GM23338 (cell line): ENCODE measurements around the gene GALE. TPM values are rescaled to one million over a fixed set of nuclear protein-coding genes. Genes with fewer than 3 reads are reported as not detected.

Source experiments
- ATAC-seq: fragments of 200-7000 bp; cut with Tn5 transposase; 3 replicates; pipeline ENCODE4 v1.9.1; 2020
- DNase-seq: peaks from one replicate; pipeline ENCODE4 v3.0.0-alpha.2; 2015; ENCODE audit warnings: low spot score
- H2AFZ ChIP-seq: fragments of 200-600 bp; sonication (generic); 2 replicates; pipeline ENCODE4 v1.8.0; 2016; ENCODE audit warnings: antibody characterized with exemption, mild to moderate bottlenecking, moderate library complexity
- H3F3A ChIP-seq: fragments of 200-600 bp; sonication (generic); replicated peaks from 2 replicates; pipeline ENCODE4 v1.8.0; 2017; ENCODE audit warnings: antibody characterized with exemption, mixed run types, low read depth
- H3K27ac ChIP-seq: fragments of 200-600 bp; sonication (generic); 2 replicates; pipeline ENCODE4 v1.6.1; 2016; ENCODE audit warnings: low read depth
- H3K27me3 ChIP-seq: fragments of 200-600 bp; sonication (generic); 2 replicates; pipeline ENCODE4 v1.8.0; 2016; ENCODE audit warnings: mild to moderate bottlenecking, mixed run types, moderate library complexity; ENCODE audit not compliant: insufficient read depth
- H3K36me3 ChIP-seq: fragments of 200-600 bp; sonication (generic); 2 replicates; pipeline ENCODE4 v1.8.0; 2016; ENCODE audit warnings: mild to moderate bottlenecking; ENCODE audit not compliant: insufficient read depth
- H3K4me1 ChIP-seq: fragments of 200-600 bp; sonication (generic); 2 replicates; pipeline ENCODE4 v1.8.0; 2016; ENCODE audit warnings: mild to moderate bottlenecking, moderate library complexity; ENCODE audit not compliant: insufficient read depth
- H3K4me2 ChIP-seq: fragments of 200-600 bp; sonication (generic); 2 replicates; pipeline ENCODE4 v1.7.1; 2017; ENCODE audit warnings: mixed run types
- H3K4me3 ChIP-seq: fragments of 200-600 bp; sonication (generic); 2 replicates; pipeline ENCODE4 v1.6.1; 2016; ENCODE audit warnings: mixed run types
- H3K79me2 ChIP-seq: fragments of 200-600 bp; sonication (generic); replicated peaks from 2 replicates; pipeline ENCODE4 v1.8.0; 2017; ENCODE audit warnings: mild to moderate bottlenecking; ENCODE audit not compliant: insufficient read depth
- H3K9me2 ChIP-seq: fragments of 200-600 bp; sonication (generic); 2 replicates; pipeline ENCODE4 v1.8.0; 2017; ENCODE audit not compliant: insufficient read depth
- H4K20me1 ChIP-seq: fragments of 200-600 bp; sonication (generic); replicated peaks from 2 replicates; pipeline ENCODE4 v1.8.0; 2017; ENCODE audit warnings: mild to moderate bottlenecking; ENCODE audit not compliant: insufficient read depth
- H3K27ac Mint-ChIP-seq: 2 replicates; pipeline ENCODE4 v1.8.0; 2020; ENCODE audit warnings: inconsistent platforms, mild to moderate bottlenecking, moderate library complexity, mixed read lengths
- H3K27me3 Mint-ChIP-seq: 3 replicates; pipeline ENCODE4 v1.8.0; 2022; ENCODE audit warnings: low read depth, mild to moderate bottlenecking, moderate library complexity, mixed read lengths, inconsistent platforms; ENCODE audit not compliant: insufficient read depth, poor library complexity
- H3K36me3 Mint-ChIP-seq: 3 replicates; pipeline ENCODE4 v1.8.0; 2021; ENCODE audit warnings: low read depth, mild to moderate bottlenecking, inconsistent platforms, moderate library complexity, mixed read lengths
- H3K4me1 Mint-ChIP-seq: 3 replicates; pipeline ENCODE4 v1.8.0; 2020; ENCODE audit warnings: mild to moderate bottlenecking, inconsistent platforms, mixed read lengths
- H3K4me3 Mint-ChIP-seq: 3 replicates; pipeline ENCODE4 v1.8.0; 2021; ENCODE audit warnings: moderate library complexity, mild to moderate bottlenecking, inconsistent platforms, mixed read lengths
- H3K9me3 Mint-ChIP-seq: 3 replicates; pipeline ENCODE4 v1.8.0; 2020; ENCODE audit warnings: moderate library complexity, mild to moderate bottlenecking, inconsistent platforms, mixed read lengths
- CREB1 ChIP-seq: fragments of 250-450 bp; sonication (Bioruptor Pico); IDR thresholded peaks from 2 replicates; pipeline ENCODE4 v1.5.0; 2020; ENCODE audit warnings: low read depth, mild to moderate bottlenecking, moderate library complexity
- NANOG ChIP-seq: IDR thresholded peaks from 2 replicates; pipeline ENCODE4 v1.6.1; 2016; ENCODE audit warnings: antibody characterized with exemption, borderline replicate concordance
- polyA plus RNA-seq: library from polyadenylated mRNA; unstranded; fragments of >200 nt; fragmentation: Nextera tagmentation; extraction: Ambion mirVana; gene quantifications from 2 replicates; pipeline ENCODE4 v1.2.1, GENCODE V29; 2016
- total RNA-seq: library from RNA; depleted of rRNA; stranded (reverse); fragments of >200 nt; shearing (Covaris generic); gene quantifications from 2 replicates; pipeline ENCODE4 v1.2.3, GENCODE V29; 2014
- TF ChIP-seq, protein P1 (sequence below): fragments of 250-450 bp; sonication (Bioruptor Pico); IDR thresholded peaks from 2 replicates; pipeline ENCODE4 v1.5.0; 2020; ENCODE audit warnings: mild to moderate bottlenecking, moderate library complexity
- TF ChIP-seq, protein P2 (sequence below), 2 experiments: fragments of 200-600 bp in 1 of 2; sonication (generic) in 1 of 2; conservative IDR thresholded peaks; 2 replicates each; pipeline versions ENCODE4 v1.5.1 to v1.6.1; 2016 to 2017; ENCODE audit warnings: antibody characterized with exemption in 2 of 2, low read depth in 2 of 2, mild to moderate bottlenecking in 2 of 2, moderate library complexity in 1 of 2
- TF ChIP-seq, protein P3 (sequence below): IDR thresholded peaks from one replicate; pipeline ENCODE4 v1.6.1; 2018; ENCODE audit warnings: antibody characterized with exemption; ENCODE audit not compliant: unreplicated experiment

GALE gene
- total and polyA plus RNA-seq, 2 experiments from 2014 or later = 28.1 to 31.7 TPM

DNA sequence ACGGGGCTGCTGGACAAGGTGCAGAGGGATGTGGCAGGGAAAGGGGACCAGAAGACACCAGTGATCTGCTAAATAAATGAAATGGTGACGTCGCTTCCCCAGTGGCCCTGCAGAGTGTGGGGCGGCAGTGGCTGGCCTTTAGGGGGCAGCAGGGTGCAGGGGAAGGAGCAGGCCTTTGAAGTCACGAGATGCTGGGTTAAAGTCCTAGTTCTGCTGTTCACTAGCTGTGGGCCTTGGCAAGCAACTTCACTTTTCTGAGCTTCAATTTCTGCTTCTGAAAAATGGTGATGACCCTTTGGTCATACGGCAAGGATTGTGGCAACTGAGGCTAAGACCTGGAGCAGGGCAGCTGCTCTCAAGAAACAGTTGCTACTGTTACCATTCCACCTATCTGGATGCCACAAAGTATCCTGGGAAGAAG, 9.2 kb upstream of the GALE start:
- peaks cover 11% of the 10 kb centered on the region; the same call in 2 of the 3 replicates for H3K4me1 Mint-ChIP-seq
- Histone ChIP-seq H3K36me3 (no peaks in the 10 kb centered on the region), H3K79me2 (no peaks in the 10 kb centered on the region), H3K27ac (no peak overlapping the region), H3K9me2 (no peaks in the 10 kb centered on the region), H3F3A (0 out of 2 replicates have a peak, but pooled peaks cover 3% of the 10 kb centered on the region), H3K4me1 (no peaks in the 10 kb centered on the region), H3K4me2 (no peak overlapping the region), H3K4me3 (no peak overlapping the region), H2AFZ (no peak overlapping the region), H4K20me1 (no peaks in the 10 kb centered on the region), H3K27me3 (no peaks in the 10 kb centered on the region)
- ATAC-seq (peak; percentile 90), DNase-seq (peak; percentile 89)
- no peaks in the 10 kb centered on the region for H3K36me3 Mint-ChIP-seq
- no peak overlapping the region for H3K4me3 Mint-ChIP-seq
- TF ChIP-seq, protein P1, sequence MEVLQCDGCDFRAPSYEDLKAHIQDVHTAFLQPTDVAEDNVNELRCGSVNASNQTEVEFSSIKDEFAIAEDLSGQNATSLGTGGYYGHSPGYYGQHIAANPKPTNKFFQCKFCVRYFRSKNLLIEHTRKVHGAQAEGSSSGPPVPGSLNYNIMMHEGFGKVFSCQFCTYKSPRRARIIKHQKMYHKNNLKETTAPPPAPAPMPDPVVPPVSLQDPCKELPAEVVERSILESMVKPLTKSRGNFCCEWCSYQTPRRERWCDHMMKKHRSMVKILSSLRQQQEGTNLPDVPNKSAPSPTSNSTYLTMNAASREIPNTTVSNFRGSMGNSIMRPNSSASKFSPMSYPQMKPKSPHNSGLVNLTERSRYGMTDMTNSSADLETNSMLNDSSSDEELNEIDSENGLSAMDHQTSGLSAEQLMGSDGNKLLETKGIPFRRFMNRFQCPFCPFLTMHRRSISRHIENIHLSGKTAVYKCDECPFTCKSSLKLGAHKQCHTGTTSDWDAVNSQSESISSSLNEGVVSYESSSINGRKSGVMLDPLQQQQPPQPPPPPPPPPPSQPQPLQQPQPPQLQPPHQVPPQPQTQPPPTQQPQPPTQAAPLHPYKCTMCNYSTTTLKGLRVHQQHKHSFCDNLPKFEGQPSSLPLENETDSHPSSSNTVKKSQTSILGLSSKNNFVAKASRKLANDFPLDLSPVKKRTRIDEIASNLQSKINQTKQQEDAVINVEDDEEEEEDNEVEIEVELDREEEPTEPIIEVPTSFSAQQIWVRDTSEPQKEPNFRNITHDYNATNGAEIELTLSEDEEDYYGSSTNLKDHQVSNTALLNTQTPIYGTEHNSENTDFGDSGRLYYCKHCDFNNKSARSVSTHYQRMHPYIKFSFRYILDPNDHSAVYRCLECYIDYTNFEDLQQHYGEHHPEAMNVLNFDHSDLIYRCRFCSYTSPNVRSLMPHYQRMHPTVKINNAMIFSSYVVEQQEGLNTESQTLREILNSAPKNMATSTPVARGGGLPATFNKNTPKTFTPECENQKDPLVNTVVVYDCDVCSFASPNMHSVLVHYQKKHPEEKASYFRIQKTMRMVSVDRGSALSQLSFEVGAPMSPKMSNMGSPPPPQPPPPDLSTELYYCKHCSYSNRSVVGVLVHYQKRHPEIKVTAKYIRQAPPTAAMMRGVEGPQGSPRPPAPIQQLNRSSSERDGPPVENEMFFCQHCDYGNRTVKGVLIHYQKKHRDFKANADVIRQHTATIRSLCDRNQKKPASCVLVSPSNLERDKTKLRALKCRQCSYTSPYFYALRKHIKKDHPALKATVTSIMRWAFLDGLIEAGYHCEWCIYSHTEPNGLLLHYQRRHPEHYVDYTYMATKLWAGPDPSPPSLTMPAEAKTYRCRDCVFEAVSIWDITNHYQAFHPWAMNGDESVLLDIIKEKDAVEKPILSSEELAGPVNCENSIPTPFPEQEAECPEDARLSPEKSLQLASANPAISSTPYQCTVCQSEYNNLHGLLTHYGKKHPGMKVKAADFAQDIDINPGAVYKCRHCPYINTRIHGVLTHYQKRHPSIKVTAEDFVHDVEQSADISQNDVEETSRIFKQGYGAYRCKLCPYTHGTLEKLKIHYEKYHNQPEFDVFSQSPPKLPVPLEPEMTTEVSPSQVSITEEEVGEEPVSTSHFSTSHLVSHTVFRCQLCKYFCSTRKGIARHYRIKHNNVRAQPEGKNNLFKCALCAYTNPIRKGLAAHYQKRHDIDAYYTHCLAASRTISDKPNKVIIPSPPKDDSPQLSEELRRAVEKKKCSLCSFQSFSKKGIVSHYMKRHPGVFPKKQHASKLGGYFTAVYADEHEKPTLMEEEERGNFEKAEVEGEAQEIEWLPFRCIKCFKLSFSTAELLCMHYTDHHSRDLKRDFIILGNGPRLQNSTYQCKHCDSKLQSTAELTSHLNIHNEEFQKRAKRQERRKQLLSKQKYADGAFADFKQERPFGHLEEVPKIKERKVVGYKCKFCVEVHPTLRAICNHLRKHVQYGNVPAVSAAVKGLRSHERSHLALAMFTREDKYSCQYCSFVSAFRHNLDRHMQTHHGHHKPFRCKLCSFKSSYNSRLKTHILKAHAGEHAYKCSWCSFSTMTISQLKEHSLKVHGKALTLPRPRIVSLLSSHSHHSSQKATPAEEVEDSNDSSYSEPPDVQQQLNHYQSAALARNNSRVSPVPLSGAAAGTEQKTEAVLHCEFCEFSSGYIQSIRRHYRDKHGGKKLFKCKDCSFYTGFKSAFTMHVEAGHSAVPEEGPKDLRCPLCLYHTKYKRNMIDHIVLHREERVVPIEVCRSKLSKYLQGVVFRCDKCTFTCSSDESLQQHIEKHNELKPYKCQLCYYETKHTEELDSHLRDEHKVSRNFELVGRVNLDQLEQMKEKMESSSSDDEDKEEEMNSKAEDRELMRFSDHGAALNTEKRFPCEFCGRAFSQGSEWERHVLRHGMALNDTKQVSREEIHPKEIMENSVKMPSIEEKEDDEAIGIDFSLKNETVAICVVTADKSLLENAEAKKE = no peak
- TF ChIP-seq CREB1 = peak; percentile 70
- TF ChIP-seq, protein P2, sequence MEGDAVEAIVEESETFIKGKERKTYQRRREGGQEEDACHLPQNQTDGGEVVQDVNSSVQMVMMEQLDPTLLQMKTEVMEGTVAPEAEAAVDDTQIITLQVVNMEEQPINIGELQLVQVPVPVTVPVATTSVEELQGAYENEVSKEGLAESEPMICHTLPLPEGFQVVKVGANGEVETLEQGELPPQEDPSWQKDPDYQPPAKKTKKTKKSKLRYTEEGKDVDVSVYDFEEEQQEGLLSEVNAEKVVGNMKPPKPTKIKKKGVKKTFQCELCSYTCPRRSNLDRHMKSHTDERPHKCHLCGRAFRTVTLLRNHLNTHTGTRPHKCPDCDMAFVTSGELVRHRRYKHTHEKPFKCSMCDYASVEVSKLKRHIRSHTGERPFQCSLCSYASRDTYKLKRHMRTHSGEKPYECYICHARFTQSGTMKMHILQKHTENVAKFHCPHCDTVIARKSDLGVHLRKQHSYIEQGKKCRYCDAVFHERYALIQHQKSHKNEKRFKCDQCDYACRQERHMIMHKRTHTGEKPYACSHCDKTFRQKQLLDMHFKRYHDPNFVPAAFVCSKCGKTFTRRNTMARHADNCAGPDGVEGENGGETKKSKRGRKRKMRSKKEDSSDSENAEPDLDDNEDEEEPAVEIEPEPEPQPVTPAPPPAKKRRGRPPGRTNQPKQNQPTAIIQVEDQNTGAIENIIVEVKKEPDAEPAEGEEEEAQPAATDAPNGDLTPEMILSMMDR (conservative IDR thresholded peaks at IDR 0.05; ENCODE audit: low read depth in 2 of 2) = peak; percentile 85 to 97
- TF ChIP-seq, protein P3, sequence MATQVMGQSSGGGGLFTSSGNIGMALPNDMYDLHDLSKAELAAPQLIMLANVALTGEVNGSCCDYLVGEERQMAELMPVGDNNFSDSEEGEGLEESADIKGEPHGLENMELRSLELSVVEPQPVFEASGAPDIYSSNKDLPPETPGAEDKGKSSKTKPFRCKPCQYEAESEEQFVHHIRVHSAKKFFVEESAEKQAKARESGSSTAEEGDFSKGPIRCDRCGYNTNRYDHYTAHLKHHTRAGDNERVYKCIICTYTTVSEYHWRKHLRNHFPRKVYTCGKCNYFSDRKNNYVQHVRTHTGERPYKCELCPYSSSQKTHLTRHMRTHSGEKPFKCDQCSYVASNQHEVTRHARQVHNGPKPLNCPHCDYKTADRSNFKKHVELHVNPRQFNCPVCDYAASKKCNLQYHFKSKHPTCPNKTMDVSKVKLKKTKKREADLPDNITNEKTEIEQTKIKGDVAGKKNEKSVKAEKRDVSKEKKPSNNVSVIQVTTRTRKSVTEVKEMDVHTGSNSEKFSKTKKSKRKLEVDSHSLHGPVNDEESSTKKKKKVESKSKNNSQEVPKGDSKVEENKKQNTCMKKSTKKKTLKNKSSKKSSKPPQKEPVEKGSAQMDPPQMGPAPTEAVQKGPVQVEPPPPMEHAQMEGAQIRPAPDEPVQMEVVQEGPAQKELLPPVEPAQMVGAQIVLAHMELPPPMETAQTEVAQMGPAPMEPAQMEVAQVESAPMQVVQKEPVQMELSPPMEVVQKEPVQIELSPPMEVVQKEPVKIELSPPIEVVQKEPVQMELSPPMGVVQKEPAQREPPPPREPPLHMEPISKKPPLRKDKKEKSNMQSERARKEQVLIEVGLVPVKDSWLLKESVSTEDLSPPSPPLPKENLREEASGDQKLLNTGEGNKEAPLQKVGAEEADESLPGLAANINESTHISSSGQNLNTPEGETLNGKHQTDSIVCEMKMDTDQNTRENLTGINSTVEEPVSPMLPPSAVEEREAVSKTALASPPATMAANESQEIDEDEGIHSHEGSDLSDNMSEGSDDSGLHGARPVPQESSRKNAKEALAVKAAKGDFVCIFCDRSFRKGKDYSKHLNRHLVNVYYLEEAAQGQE = no peak
- TF ChIP-seq NANOG = no peak
- no peaks in the 10 kb centered on the region; the same call in 2 of the 3 replicates for H3K9me3 Mint-ChIP-seq
- no peak overlapping the region for H3K27ac Mint-ChIP-seq
- peaks cover 8% of the 10 kb centered on the region for H3K27me3 Mint-ChIP-seq
